Stimulated activated naive CD8-positive, alpha-beta T cell treated with anti-CD3 and anti-CD28 coated beads, Interleukin-15, Interleukin-2, amounts not matched to agents 100 ng/mL and 50 ng/mL, for 24 hours (primary cell): Measurements from ENCODE around the gene GATA2.

ENCODE experiments used
- H3K27ac Mint-ChIP-seq: one replicate; pipeline ENCODE4 v1.8.0; 2021; ENCODE audit warnings: mild to moderate bottlenecking, mixed read lengths
- H3K27me3 Mint-ChIP-seq: one replicate; pipeline ENCODE4 v1.8.0; 2021; ENCODE audit warnings: mixed read lengths
- H3K36me3 Mint-ChIP-seq: one replicate; pipeline ENCODE4 v1.8.0; 2021; ENCODE audit warnings: low read depth, mixed read lengths
- H3K4me1 Mint-ChIP-seq: one replicate; pipeline ENCODE4 v1.8.0; 2021; ENCODE audit warnings: low read depth, mixed read lengths
- H3K4me3 Mint-ChIP-seq: one replicate; pipeline ENCODE4 v1.8.0; 2021; ENCODE audit warnings: mild to moderate bottlenecking, mixed read lengths
- H3K9me3 Mint-ChIP-seq: one replicate; pipeline ENCODE4 v1.8.0; 2021; ENCODE audit warnings: mixed read lengths

The GATA2 gene

DNA sequence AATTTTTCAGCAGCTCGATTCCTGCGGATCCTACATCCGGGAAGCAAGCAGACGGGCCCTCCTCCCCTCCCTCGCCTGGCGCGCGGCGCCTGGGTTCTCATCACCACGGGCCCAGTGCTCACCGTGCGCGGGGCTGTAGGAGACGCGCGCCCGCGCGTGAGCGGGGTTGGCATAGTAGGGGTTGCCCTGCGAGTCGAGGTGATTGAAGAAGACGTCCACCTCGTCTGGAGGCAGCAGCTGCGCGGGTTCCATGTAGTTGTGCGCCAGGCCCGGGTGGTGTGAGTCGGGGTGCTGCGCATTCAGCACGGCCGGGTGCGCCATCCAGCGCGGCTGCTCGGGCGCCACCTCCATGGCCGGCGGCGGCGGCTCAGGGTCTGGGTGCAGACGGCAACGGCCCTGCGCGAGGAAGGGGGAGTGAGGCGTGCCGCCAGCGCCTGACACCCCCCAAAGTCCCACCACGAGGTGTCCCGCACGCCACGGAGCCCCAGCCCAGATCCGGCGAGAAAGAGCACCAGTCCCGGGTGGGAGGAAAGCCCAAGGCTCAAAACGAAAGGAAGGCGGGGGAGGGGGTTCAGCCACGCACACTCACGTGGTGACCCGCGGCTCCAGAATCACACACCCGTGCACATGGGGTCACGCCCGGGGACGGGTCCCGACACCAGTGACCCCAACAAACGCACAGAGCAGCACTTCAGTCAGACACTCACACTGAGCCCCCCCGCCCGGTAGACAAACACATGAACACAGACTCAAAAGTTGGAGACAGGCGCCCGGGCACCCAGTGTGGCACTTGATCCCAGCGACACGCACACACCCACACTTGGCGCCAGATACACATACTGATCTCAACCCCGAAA, 6.1 kb downstream of the GATA2 start:
- Mint-ChIP-seq H3K36me3 (no peaks in the 10 kb centered on the region), H3K4me1 (peaks cover 45% of the 10 kb centered on the region), H3K4me3 (peak overlapping the region; percentile 79), H3K27ac (no peak overlapping the region), H3K27me3 (peaks cover 84% of the 10 kb centered on the region), H3K9me3 (no peaks in the 10 kb centered on the region)

DNA sequence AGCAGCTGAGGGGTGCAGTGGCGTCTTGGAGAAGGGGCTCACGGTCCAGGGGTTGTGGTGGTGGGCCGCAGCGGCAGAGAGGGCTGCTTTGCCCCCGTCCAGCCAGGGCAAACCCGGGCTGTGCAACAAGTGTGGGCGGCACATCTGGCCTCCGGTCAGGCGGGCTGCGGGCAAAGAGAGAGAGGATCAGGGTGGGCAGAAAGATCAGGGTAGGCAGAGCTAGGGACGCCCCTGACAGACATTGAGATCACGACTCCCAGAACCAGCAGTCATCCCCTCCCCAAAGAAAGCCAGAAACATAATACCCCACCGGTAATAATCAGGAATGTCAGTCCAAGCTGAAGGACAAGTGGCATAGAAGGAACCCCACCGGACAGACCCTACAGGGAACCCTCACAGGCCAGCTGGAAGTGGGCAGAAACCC, 6.8 kb downstream of the GATA2 start:
- H3K27me3 Mint-ChIP-seq: peaks cover 79% of the 10 kb centered on the region
- no peaks in the 10 kb centered on the region for H3K9me3 Mint-ChIP-seq
- H3K4me3 Mint-ChIP-seq: peak overlapping the region; percentile 58
- H3K27ac Mint-ChIP-seq: no peak overlapping the region
- H3K36me3 Mint-ChIP-seq: no peaks in the 10 kb centered on the region
- H3K4me1 Mint-ChIP-seq: peaks cover 40% of the 10 kb centered on the region

DNA sequence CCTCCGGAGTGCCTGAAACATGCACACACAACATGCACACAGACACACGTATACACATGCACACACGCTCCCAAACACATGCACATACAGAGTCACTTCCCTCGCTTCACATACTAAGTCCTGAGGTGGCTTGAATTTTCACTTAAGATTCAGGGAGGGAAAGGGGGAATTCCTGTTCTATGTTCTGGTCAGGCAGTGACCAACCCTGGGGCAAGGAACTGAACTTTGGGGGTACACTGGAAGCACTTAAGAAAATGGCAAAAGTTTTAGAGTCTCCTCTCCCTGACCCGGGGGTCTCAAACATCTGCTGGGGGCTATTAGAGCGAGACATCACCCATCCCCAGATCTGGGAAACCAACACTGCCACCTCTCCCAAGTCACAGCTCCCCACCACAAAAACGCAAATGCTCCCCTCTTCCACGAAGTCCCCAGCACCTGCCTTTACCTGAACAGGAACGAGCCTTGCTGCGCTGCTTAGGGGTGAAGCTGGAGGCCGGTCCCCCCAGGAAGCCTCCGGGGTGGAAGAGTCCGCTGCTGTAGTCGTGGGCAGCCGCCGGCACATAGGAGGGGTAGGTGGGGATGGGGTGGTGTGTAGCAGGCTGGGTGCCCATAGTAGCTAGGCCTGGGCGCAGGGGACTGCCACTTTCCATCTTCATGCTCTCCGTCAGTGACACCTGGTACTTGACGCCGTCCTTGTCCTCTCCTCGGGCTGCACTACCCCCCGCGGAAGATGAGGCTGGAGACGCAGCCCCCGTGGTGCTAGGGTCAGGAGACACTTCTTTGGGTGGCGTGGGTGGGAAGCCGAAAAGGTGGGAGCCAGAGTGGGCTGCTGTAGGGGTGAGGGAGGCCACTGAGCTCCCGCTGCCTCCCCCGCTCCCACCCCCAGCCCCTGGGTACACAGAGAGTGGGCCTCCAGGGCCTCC, 7.5 kb downstream of the GATA2 start:
- no peak overlapping the region for H3K4me3 Mint-ChIP-seq
- peaks cover 73% of the 10 kb centered on the region for H3K27me3 Mint-ChIP-seq

DNA sequence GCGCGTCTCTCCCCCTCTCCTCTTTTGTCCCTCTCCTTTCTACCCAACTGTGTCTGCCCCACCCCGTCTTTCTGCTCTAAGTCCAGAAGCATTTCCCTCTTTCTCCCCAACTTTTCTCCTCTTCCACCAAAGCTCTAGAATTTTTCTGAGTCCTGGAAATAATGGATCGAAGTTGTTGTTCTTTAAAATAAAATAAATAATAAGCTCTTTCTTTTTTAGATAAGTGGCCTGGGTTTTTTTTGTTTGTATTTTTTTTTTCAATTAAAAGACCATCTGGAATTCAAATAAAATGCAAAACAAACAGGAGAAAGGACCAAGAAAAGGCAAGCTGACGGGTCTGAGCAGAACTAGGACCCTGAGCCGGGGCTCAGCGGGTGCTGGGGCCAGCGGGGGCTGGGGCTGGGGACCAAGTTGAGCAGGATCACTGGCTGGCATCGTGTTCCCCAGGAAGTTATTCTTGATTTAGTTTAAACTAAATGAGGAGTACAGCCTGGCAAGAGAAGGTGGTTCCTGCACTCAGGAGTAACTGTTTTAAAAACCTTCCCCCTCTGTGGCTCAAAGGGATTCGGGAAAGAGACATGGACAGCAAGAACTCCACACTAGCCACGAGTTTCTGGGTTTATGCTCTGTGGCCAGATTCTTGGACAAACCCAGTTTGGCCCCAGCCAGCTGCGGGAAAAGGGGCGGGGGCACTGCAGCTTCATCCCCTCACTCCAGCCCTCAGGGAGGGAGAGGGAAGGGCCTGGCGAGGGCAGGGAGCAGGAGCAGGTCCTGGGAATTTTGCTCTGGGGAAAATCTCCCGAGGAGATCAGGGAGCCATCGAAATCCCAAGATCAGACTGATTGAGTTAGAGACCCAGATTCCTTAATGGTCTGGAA, 8.4 kb downstream of the GATA2 start:
- Mint-ChIP-seq H3K4me1 (peaks cover 32% of the 10 kb centered on the region), H3K36me3 (no peaks in the 10 kb centered on the region), H3K27me3 (peaks cover 72% of the 10 kb centered on the region), H3K4me3 (no peak overlapping the region), H3K27ac (no peak overlapping the region), H3K9me3 (no peaks in the 10 kb centered on the region)

More for the DNA sequence above, 7.5 kb downstream of the GATA2 start:
- no peaks in the 10 kb centered on the region for H3K9me3 Mint-ChIP-seq
- no peaks in the 10 kb centered on the region for H3K36me3 Mint-ChIP-seq
- no peak overlapping the region for H3K27ac Mint-ChIP-seq
- peaks cover 37% of the 10 kb centered on the region for H3K4me1 Mint-ChIP-seq

DNA sequence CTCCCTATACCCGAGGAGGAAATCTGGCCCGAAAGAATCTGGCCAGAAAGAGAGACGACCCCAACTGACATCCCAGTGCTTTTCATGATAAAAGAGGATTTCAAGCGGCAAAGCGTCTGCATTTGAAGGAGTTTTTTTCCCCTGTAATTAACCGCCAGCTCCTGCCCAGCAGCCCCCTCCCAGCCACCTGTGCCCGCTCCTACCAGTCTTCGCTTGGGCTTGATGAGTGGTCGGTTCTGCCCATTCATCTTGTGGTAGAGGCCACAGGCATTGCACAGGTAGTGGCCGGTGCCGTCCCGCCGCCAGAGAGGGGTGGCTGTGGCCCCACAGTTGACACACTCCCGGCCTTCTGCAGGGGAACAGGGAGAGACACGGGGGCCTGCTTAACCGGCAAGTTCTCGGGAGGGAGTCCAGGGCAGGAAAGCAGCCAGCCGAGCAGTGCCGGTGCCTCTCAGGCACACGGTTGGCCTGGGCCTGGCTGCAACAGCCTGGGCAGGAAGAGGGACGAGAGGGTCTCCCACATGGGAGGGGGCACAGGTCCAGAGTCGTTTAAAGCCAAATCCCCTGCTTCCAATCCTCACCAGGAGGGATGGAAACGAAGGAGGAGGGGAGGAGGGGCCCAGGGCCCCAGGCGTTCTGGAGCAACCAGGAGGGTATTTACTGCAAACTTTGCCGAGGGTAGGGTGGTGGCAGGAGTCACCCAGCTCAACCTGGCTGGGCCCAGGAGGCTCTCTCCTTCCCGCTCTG, 9.2 kb downstream of the GATA2 start:
- peaks cover 31% of the 10 kb centered on the region for H3K4me1 Mint-ChIP-seq
- H3K27ac Mint-ChIP-seq: no peak overlapping the region
- peak overlapping the region; percentile 42 for H3K4me3 Mint-ChIP-seq
- H3K27me3 Mint-ChIP-seq: peaks cover 71% of the 10 kb centered on the region
- no peaks in the 10 kb centered on the region for H3K9me3 Mint-ChIP-seq
- H3K36me3 Mint-ChIP-seq: no peaks in the 10 kb centered on the region

DNA sequence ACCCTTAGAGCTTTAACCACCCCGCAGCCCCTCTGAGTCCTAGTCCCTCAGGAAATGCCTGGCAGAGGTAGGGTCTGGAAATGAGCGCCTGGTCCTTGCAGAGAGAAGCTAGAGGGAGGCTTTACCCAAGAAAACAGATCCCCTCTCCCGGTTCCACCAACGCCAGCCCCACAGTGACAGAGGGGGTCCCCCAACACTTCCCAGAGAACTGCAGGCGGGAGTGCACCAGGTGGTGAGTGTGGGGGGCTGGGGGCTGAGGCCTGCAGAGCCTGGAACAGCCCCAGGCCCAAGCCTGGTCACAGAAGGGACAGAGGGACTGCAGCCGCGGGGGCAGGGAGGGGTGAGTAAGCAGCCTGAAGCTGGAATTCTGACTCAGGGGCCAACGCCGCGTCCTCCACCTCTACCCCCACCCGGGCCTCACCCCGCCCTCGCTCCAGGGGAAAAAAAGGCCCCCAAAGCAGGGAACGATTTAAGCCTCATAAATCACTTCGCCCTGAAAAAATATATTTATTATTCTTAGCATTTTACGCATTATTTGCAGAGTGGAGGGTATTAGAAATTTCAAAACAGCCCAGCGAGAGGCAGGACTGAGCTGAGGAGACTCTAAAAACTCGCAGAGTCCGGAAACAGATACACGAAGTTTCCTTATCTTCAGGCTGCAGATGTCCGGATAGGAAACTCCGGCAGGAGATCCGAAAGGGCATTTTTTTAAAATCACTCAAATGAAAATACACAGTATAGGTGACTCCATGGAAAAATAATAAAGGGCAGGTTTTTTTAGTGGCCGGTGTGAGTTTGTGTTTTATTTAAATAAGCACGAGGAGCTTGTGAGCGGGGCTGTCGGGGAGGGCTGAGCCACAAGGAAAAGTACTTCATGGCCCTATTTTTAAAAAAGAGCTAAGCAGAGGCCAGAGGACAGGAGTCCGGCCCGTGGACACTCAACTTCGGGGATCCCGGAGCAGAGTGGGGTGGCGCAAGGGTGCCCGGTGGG, 10.0 kb downstream of the GATA2 start:
- peak overlapping the region; percentile 42 for H3K4me3 Mint-ChIP-seq
- no peaks in the 10 kb centered on the region for H3K36me3 Mint-ChIP-seq
- H3K27me3 Mint-ChIP-seq: peaks cover 75% of the 10 kb centered on the region
- H3K27ac Mint-ChIP-seq: no peak overlapping the region
- no peaks in the 10 kb centered on the region for H3K9me3 Mint-ChIP-seq
- H3K4me1 Mint-ChIP-seq: peaks cover 25% of the 10 kb centered on the region

DNA sequence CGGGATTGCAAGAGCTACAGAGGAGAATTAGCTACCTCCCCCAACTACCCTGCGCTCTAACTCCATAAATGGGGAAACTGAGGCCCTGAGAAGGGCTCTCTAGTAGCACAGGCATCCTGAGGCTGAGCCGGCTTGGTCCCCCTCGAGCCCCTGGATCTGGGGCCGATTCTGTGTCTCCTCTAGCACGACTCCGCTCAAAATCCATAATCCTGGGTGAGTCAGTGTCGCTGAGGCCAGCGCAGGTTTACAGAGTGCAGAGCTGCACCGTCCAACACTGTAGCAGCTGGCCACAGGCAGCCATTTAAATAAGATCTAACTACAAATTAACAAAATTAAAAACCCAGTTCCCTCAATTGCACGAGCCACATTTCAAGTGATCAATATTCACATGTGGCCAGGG, 10.8 kb downstream of the GATA2 start:
- no peaks in the 10 kb centered on the region for H3K9me3 Mint-ChIP-seq

DNA sequence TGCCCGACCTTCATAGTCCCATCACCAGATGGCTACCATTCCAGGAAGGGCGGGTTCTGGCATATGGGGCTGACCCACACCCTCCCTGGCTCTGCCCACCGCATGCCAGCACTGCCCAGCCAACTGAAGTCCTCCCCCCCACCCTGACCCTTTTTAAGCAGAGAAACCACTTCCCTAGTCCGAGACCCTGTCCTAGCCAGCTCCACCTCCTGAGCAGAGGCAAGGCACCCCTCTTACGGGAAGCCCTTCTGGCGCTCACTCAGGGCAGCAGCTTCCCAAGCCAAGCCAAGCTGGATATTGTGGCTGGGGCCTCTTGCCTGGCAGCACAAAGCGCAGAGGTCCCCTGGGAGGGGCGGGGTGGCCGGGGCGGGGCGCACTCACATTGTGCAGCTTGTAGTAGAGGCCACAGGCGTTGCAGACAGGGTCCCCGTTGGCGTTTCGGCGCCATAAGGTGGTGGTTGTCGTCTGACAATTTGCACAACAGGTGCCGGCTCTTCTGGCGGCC, 11.5 kb downstream of the GATA2 start:
- Mint-ChIP-seq H3K27me3 (peaks cover 69% of the 10 kb centered on the region), H3K9me3 (no peaks in the 10 kb centered on the region), H3K36me3 (no peaks in the 10 kb centered on the region), H3K27ac (no peak overlapping the region), H3K4me3 (no peak overlapping the region), H3K4me1 (peaks cover 20% of the 10 kb centered on the region)

More for the DNA sequence above, 10.8 kb downstream of the GATA2 start:
- Mint-ChIP-seq H3K27ac (no peak overlapping the region), H3K4me3 (no peak overlapping the region), H3K27me3 (peaks cover 75% of the 10 kb centered on the region), H3K4me1 (peaks cover 22% of the 10 kb centered on the region), H3K36me3 (no peaks in the 10 kb centered on the region)

DNA sequence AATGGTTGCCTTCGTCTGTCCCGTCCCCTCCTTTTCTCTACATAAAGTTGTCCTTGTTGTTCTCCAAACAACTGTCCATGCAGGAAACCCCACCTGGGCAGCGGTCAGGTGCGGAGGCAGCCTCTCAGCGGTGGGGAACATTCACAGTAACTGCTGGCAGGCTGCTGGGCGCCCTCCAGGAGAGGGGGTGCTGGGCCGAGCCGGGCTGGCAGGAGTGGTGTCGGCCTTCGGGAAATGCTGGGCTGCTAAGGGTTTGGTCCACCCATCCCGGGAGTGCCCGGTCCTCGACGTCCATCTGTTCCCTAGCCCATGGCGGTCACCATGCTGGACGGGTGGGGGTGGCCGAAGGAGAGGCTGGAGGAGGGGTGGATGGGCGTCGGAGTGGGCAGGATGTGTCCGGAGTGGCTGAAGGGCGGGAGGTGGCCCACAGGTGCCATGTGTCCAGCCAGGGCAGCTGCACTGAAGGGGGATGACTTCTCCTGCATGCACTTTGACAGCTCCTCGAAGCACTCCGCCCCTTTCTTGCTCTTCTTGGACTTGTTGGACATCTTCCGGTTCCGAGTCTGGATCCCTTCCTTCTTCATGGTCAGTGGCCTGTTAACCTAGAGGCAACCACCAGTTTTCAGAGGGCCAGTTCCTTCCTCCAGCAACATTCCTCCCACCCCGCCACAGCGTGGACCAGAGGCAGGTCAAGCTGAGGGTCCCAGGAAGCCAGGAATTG, 12.1 kb downstream of the GATA2 start:
- H3K4me1 Mint-ChIP-seq: peaks cover 16% of the 10 kb centered on the region
- H3K9me3 Mint-ChIP-seq: no peaks in the 10 kb centered on the region
- H3K27ac Mint-ChIP-seq: no peak overlapping the region
- peaks cover 62% of the 10 kb centered on the region for H3K27me3 Mint-ChIP-seq
- no peak overlapping the region for H3K4me3 Mint-ChIP-seq
- no peaks in the 10 kb centered on the region for H3K36me3 Mint-ChIP-seq

DNA sequence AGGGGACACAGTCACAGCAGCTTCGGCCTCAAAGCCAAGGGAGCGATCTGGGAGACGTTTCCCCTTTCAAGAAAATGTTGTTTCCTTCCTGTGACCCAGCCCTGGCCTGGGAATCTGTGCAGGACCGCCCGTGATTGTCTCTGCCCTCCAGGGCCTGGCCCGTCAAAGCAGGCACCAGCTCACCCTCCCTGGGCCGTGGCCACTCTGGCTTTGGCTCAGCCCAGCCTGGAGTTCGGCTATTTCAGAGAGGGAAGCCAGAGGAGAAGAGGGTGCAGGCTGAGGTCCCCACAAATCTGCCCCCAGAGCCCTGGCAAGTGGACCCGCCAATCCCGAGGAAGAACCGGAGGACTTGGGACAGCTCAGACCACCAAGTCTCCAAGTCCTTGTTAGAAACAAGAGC, 12.7 kb downstream of the GATA2 start:
- Mint-ChIP-seq H3K4me1 (peaks cover 16% of the 10 kb centered on the region), H3K4me3 (no peak overlapping the region), H3K9me3 (no peaks in the 10 kb centered on the region), H3K36me3 (no peaks in the 10 kb centered on the region), H3K27me3 (peaks cover 56% of the 10 kb centered on the region), H3K27ac (no peak overlapping the region)

DNA sequence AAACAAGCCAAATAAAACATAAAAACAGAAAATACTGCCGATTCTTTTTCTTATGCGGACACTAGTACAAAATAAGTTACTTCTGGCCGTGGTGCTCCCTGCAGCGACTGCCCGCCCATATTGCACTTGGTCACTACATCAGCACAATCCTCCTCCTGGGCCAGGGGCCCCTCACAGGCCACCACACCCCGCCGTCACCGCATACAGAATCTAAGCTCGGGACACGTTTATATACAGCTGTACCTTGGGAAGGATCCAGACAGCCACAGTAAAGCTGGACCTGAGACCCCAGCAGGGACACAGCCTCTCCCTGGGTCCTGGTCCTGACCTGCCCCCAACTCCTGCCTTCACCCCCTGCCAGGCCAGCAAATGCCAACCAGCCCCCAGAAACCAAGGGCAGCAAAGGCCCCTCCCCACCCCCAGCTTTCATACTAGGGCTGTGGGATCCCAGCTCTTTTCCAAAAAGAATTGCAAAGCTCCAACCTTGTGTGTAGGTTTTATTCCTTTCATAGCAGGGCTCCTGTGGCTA, 13.4 kb downstream of the GATA2 start:
- Mint-ChIP-seq H3K27me3 (peaks cover 50% of the 10 kb centered on the region), H3K4me3 (no peak overlapping the region), H3K36me3 (no peaks in the 10 kb centered on the region), H3K27ac (no peak overlapping the region), H3K9me3 (no peaks in the 10 kb centered on the region), H3K4me1 (peaks cover 16% of the 10 kb centered on the region)
